ENCODE measurements around the gene PGD.
A peak's percentile ranks its signal among the peaks of the same experiment; 100 is the strongest.
"Not testable (repeated sequence)": the region's sequence is repeated elsewhere in the genome, so short reads cannot be mapped to it uniquely, and the experiment has no call there.

The PGD gene

DNA sequence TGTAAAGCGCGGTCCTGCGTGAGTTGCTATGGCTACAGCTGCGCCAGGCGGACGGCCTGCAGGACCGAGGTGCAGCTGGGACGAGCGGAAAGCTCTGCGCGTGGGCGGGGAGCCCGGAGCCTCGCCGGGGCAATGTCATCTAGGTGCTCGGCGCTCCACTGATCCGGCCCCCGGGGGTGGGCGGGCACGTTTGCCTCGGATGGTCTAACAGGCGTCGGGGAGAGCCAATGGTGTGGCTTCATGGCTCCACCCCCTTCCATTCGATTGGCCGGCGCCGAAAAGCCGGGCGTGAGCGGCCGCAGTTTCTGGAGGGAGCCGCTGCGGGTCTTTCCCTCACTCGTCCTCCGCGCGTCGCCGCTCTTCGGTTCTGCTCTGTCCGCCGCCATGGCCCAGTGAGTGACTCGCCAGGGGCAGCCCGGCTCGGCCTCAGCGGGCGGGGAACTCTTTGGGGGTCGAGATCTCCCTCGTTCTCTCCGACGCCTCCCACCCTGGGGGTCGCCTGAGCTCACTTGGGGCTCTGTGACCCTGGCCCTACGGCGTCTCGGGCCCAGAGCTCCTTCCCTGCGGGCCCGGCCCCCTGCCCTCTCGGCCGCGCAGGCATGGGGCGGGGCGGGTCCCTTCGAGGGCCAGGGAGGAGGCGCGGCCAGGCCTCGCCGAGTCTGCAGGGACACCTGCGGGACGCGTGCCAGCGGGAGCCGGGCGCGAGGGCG lies at the start of gene PGD:
PGD (plus strand) TSS at position 331 of the 710 bp plus-strand sequence; CDS start at position 385, 54 bp downstream.
- no peak for TF ChIP-seq JUND (IDR thresholded peaks at IDR 0.05; ENCODE audit: low read depth)
- peak; percentile 88 to 98 for DNase-seq (ENCODE audit: low read depth in 1 of 2, low spot score in 1 of 2)
- in situ Hi-C loops (cut with HindIII; ENCODE audit: low pct_unique_long_range_greater_than_20kb, low sequenced_read_pairs) = no loop called here

DNA sequence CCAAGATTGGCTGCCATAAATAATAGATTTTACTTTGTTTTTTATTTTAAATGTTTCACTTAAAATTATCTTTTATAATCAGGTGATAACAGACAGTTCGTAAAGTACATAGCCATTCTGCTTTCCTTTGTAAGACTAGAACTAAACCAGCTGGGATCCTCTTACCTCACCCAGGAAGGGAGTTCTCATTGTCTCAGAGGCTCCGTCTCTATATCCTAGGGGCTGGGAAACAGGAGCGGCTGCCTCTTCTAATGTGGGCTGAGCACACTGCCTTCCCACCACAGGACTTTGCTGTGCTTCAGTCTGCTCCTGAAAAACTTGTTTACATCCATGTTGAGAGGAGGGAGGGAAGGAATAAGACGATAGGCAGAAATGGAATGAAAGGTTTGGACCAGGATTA lies 45.6 kb upstream of the PGD start:
- DNase-seq (ENCODE audit: low read depth in 1 of 2, low spot score in 1 of 2) = no peak
- no peak for TF ChIP-seq JUND (IDR thresholded peaks at IDR 0.05; ENCODE audit: low read depth)
- in situ Hi-C loops (cut with HindIII; ENCODE audit: low pct_unique_long_range_greater_than_20kb, low sequenced_read_pairs) = no loop called here

DNA sequence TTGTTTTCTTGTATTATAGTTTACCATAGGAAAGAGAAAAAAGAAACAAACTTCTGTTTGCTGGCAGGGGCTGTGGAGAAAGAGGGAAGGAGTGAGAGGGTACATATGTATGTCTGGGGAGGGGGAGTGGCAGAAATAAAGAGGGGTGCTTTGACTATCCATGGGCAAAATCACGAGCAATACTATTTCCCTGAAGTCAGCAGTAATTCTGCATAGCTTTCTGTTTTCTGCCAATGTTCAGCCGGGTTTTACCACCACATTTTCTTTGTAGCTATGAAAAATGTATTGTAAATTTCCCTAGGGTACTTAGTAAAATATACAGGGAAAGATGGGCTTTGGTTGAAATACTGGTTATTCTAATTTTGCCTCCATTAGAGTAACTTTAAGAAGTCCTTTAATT lies 45.2 kb upstream of the PGD start:
- TF ChIP-seq JUND (IDR thresholded peaks at IDR 0.05; ENCODE audit: low read depth) = no peak
- in situ Hi-C loops (cut with HindIII; ENCODE audit: low pct_unique_long_range_greater_than_20kb, low sequenced_read_pairs) = no loop called here
- no peak for DNase-seq (ENCODE audit: low read depth in 1 of 2, low spot score in 1 of 2)

DNA sequence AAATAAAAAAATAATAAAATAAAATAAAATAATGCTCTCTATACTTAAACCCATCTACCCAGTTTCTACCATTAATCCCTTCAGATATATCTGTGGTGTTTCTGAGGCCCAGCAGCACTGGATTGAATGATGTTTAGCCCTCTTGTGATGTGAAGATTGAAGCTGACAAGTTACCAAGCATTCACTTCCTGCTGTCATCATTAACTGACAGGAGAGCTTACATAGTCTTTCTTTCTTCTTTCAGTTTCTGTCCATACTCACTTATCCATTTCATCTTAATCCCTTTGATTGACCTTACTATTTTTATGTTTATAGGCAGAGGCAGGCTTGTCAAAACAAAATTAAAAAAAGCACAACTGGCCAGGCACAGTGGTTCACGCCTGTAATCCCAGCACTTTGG lies 38.8 kb upstream of the PGD start:
- DNase-seq (ENCODE audit: low read depth in 1 of 2, low spot score in 1 of 2) = no peak
- TF ChIP-seq JUND (IDR thresholded peaks at IDR 0.05; ENCODE audit: low read depth) = no peak
- in situ Hi-C loops (cut with HindIII; ENCODE audit: low pct_unique_long_range_greater_than_20kb, low sequenced_read_pairs) = no loop called here

DNA sequence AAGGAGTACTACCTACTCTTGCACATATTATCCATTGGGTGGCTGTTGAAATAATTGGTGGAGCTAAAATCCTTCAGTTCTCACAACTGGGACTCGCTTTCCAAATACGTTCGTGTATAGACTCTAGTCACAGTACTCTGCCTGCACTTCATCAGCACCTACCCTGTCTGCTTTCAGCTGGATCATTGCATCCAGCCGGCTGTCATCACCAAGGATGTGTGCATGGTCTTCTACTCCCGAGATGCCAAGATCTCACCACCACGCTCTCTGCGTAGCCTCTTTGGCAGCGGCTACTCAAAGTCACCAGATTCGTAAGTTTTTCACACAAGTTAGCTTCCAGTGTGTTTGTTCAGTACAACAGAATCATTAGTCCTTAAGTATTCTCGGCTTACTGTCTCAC lies 37.3 kb upstream of the PGD start:
- no peak for DNase-seq (ENCODE audit: low read depth in 1 of 2, low spot score in 1 of 2)
- in situ Hi-C loops (cut with HindIII; ENCODE audit: low pct_unique_long_range_greater_than_20kb, low sequenced_read_pairs) = no loop called here
- no peak for TF ChIP-seq JUND (IDR thresholded peaks at IDR 0.05; ENCODE audit: low read depth)

DNA sequence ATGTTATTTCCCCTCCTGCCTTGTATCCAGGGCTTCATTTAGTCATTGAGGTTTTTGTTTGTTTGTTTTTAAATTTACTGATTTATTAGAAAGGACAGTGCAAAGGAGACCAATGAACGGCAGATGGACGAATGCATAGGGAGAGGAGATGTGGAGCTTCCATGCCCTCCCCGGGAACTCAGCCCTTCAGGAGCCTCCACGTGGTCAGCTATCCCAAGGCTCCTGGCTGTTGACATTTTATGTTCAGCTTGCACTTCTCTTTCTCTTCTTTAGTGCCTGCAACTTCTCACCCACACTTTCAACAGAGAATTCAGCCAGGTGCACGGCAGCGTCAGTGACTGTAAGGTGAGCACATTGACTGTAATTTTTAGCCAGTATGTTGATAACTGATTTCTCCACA lies 30.7 kb upstream of the PGD start:
- in situ Hi-C loops (cut with HindIII; ENCODE audit: low pct_unique_long_range_greater_than_20kb, low sequenced_read_pairs) = no loop called here
- no peak for TF ChIP-seq JUND (IDR thresholded peaks at IDR 0.05; ENCODE audit: low read depth)

DNA sequence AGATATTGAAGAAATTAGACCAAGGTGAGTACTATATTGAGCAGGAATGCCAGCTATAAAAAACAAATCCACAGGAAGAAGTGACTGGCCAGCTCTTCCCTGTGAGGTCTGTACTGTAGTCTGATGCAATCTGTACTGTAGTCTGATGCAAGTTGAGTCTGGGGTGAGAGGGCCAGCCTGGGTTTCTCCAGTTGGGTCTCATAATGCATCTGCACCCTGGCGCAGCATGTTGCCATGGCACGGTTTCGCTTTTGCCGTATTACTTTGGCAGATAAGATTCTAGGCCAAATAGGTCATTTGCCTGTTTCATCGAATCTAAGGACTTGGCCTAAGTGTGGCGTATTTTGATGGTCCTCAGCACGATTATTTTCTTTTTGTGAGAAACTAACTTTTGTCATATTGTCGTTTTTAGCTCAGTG lies 24.4 kb upstream of the PGD start:
- in situ Hi-C loops (cut with HindIII; ENCODE audit: low pct_unique_long_range_greater_than_20kb, low sequenced_read_pairs) = no loop called here
- DNase-seq (ENCODE audit: low read depth in 1 of 2, low spot score in 1 of 2) = no peak

More for the DNA sequence above, 30.7 kb upstream of the PGD start:
- no peak for DNase-seq (ENCODE audit: low read depth in 1 of 2, low spot score in 1 of 2)

DNA sequence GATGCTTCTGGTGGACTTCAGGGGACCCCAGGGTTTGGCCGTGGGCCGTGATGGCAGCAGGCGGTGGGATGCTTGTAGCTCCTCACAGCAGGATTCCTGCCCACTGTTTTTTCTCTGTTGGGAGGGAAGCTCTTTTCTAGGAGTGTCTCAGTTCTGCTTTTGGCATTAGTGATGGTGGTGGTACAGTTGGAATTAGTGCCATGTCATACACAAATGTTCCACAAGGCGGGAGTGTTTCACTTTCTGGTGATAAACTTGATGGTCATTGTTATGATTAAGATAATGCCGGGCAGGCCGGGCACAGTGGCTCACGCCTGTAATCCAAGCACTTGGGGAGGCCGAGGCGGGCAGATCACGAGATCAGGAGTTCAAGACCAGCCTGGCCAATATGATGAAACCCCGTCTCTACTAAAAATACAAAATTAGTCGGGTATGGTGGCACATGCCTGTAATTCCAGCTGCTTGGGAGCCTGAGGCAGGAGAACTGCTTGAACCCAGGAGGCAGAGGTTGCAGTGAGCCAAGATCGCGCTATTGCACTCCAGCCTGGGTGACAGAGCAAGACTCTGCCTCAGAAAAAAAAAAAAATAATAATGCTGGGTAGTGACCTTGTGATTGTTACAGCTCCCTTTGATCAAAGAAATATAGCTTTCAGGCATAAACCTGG lies 21.4 kb upstream of the PGD start:
- in situ Hi-C loops (cut with HindIII; ENCODE audit: low pct_unique_long_range_greater_than_20kb, low sequenced_read_pairs) = not testable (repeated sequence)
- DNase-seq (ENCODE audit: low read depth in 1 of 2, low spot score in 1 of 2) = peak in 1 of 2 experiments; percentile 67

More for the DNA sequence above, 24.4 kb upstream of the PGD start:
- TF ChIP-seq JUND (IDR thresholded peaks at IDR 0.05; ENCODE audit: low read depth) = no peak

DNA sequence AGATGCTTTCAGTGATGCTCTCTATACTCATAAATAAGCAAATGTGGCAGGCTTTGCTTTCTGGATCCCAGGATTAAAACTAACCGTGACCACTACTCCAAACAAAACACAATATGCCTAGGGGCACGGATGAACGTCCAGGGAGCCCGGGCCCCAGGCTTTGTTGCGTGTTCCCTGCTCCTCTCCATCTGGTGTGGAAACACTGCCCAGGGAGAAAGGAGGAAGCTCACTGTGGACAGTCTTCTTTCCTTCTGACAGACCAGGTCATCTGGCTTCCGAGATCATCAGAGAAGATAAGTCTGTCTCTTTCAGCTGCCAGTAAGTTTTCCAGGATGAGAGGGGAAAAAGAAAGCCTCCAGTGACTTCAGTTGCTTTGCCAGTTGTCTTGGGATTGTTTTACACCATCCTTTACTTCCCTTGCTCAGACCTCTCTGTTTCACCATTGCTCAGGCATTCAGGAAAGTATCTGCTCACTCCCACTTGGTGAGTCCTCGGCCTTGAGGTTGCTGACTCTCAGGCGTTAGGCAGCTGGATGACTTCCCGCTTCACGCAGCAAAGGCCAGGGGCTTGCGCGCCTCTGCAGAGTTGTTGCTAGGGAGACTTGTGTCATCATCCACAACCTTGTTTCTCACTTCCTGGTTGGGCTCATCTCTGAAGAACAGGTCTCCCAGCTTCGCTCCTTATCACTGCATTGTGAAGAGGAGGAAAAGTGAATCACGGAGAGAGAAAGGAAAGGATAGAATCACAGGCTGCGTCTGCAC lies 20.6 kb upstream of the PGD start:
- TF ChIP-seq JUND (IDR thresholded peaks at IDR 0.05; ENCODE audit: low read depth) = no peak
- in situ Hi-C loops (cut with HindIII; ENCODE audit: low pct_unique_long_range_greater_than_20kb, low sequenced_read_pairs) = no loop called here
- no peak for DNase-seq (ENCODE audit: low read depth in 1 of 2, low spot score in 1 of 2)

DNA sequence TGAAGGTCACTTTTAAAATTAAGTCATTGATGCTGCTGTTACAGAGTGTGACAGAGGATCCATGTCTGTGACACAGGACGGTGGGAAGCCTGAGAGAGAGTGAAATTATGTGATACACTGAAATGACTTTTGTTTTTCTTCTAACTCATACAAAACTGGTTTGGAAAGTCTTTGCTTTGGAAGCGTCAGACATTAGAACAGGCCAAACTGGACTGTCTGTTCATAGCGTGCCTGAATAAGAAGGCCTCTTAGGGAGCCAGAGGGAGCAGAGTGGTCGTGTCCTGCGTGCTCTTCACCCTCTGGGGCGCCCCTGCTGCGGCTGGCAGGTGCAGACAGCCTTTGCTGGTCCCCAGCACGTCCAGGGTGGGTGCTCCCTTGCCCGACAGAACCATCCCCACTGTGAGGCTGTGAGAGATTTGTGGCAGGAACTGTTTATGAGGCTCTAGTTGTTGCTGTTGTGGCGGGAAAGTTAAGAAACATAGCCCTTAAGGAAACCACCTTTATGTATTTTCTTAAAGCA lies 19.7 kb upstream of the PGD start:
- TF ChIP-seq JUND (IDR thresholded peaks at IDR 0.05; ENCODE audit: low read depth) = no peak
- no peak for DNase-seq (ENCODE audit: low read depth in 1 of 2, low spot score in 1 of 2)
- in situ Hi-C loops (cut with HindIII; ENCODE audit: low pct_unique_long_range_greater_than_20kb, low sequenced_read_pairs) = no loop called here

DNA sequence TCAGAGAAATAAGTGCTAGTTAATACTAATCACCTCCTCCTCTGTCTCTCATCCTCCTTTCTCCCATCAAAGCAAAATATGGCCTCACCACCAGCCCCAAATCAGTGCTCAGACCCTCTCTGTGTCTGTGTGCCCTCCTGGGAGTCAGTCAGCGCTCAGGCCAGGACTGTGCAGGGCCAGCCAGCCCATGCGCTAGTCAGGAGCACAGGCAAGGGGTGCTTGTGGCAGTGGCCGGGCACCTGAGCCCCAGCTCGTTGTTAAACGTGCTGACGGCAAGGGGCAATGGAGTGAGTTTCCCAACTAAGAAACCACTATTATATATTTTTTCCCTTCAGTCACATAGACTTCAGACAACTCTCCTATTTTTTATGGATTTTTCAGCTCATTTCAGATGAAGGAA lies 19.2 kb upstream of the PGD start:
- TF ChIP-seq JUND (IDR thresholded peaks at IDR 0.05; ENCODE audit: low read depth) = no peak
- in situ Hi-C loops (cut with HindIII; ENCODE audit: low pct_unique_long_range_greater_than_20kb, low sequenced_read_pairs) = no loop called here
- DNase-seq (ENCODE audit: low read depth in 1 of 2, low spot score in 1 of 2) = no peak

DNA sequence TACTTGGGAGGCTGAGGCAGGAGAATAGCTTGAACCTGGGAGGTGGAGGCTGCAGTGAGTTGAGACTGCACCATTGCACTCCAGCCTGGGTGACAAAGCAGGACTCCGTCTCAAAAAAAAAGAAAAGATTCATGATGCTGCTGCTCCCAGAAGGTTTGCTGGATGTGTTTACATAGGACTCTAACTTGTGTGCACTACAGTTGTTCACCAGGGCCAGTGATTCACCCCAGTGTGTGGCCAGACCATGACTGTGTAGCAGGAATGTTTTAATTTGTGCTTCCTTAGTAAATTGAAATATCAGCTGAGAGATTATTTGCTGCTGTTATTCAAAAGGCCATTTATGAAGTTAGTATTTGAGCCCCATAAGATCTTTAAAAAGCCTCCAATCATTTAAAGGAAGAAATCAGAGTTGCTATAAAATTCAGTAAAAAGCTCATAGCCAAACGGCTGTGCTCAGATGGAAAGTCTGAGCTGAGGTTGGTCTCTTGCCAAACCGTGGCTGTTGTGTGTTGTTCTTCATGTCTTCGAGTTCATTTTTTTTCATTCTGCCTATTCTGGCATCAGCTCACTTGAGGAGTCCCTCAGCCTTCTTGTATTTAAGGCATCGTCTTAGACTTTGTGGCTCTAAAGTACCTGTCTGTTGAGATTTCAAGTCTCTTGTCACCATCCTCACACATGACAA lies 18.1 kb upstream of the PGD start:
- DNase-seq (ENCODE audit: low read depth in 1 of 2, low spot score in 1 of 2) = no peak
- no peak for TF ChIP-seq JUND (IDR thresholded peaks at IDR 0.05; ENCODE audit: low read depth)
- in situ Hi-C loops (cut with HindIII; ENCODE audit: low pct_unique_long_range_greater_than_20kb, low sequenced_read_pairs) = no loop called here
